K562 (cell line): ENCODE data around the gene SAMD14. TPM values are rescaled to one million over a fixed set of nuclear protein-coding genes. Genes with fewer than 3 reads are reported as not detected.
A peak's percentile ranks its signal among the peaks of the same experiment; 100 is the strongest.

Experiments used
- ATAC-seq: fragments of 200-7000 bp; cut with Tn5 transposase; 3 replicates; pipeline ENCODE4 v1.9.1; 2020; ENCODE audit warnings: moderate library complexity
- BruUV-seq: library from RNA; stranded (reverse); fragments of 400-500 nt; replicated peaks from 2 replicates; lab custom pipeline; 2021; lab: Mats Ljungman, UMichigan
- CTCF ChIA-PET: fragments of 300-600 bp; formaldehyde crosslinking; extraction: SDS; loops from one replicate; lab custom pipeline; 2021; ENCODE audit warnings: low intra/inter-chr PET ratio; lab: Yijun Ruan, JAX
- POLR2A ChIA-PET: fragments of 300-600, 350-650 bp; sonication (Branson Sonifier 250); formaldehyde crosslinking; extraction: SDS; loops from one replicate; lab custom pipeline; 2021; ENCODE audit warnings: antibody characterized with exemption, inconsistent platforms; lab: Yijun Ruan, JAX
- DNase-seq, 4 experiments: peaks; one replicate each; pipeline versions ENCODE4 v3.0.0 to v3.0.0-alpha.2; 2011 to 2018; ENCODE audit warnings: low spot score in 3 of 4, mixed read lengths in 3 of 4; ENCODE audit errors: extremely low read depth in 1 of 4
- FAIRE-seq: peaks from 2 replicates; lab custom pipeline; 2011; peaks lifted over from hg19 to GRCh38; lab: Jason Lieb, UNC
- H2AFZ ChIP-seq: 2 replicates; pipeline ENCODE4 v1.6.0; 2011; ENCODE audit warnings: low read depth, low read length, control low read depth, inconsistent platforms
- H3K27ac ChIP-seq: fragments of 200-600 bp; 3 replicates; pipeline ENCODE4 v1.8.0; 2011; ENCODE audit warnings: low read depth, mild to moderate bottlenecking, control low read depth, inconsistent platforms, low read length, moderate library complexity, mixed read lengths; ENCODE audit errors: extremely low read depth
- H3K27me3 ChIP-seq, 2 experiments: fragments of 300-600 bp in 1 of 2; 2 replicates in 1 of 2; 3 replicates in 1 of 2; pipeline versions ENCODE4 v1.6.0 to v1.8.0; 2011; ENCODE audit warnings: inconsistent platforms in 2 of 2, low read length in 2 of 2, mild to moderate bottlenecking in 1 of 2, mixed read lengths in 1 of 2, moderate library complexity in 1 of 2; ENCODE audit not compliant: control insufficient read depth in 2 of 2, insufficient read depth in 2 of 2
- H3K36me3 ChIP-seq: fragments of 300-600 bp; 3 replicates; pipeline ENCODE4 v1.8.0; 2011; ENCODE audit warnings: mild to moderate bottlenecking, low read length, inconsistent platforms; ENCODE audit not compliant: control insufficient read depth, insufficient read depth
- H3K4me1 ChIP-seq, 2 experiments: fragments of 200-600 bp in 1 of 2; replicated peaks in 1 of 2; 2 replicates in 1 of 2; 3 replicates in 1 of 2; pipeline versions ENCODE4 v1.5.1 to v1.8.0; 2011; ENCODE audit warnings: inconsistent platforms in 2 of 2, low read length in 2 of 2, mild to moderate bottlenecking in 1 of 2, mixed read lengths in 1 of 2, moderate library complexity in 1 of 2; ENCODE audit not compliant: control insufficient read depth in 2 of 2, insufficient read depth in 2 of 2
- H3K4me2 ChIP-seq: 2 replicates; pipeline ENCODE4 v1.6.1; 2011; ENCODE audit warnings: low read length, control low read depth, inconsistent platforms, mixed read lengths; ENCODE audit not compliant: insufficient read depth
- H3K4me3 ChIP-seq: fragments of 200-600 bp; sonication (generic), shearing (Covaris generic); 2 replicates; pipeline ENCODE4 v1.5.1; 2016; ENCODE audit warnings: control low read depth, inconsistent platforms
- H3K79me2 ChIP-seq: fragments of 200-600 bp; 3 replicates; pipeline ENCODE4 v1.8.0; 2011; ENCODE audit warnings: low read length, inconsistent platforms; ENCODE audit not compliant: control insufficient read depth, insufficient read depth
- H3K9ac ChIP-seq, 2 experiments: 2 replicates each; pipeline versions ENCODE4 v1.6.0 to v1.6.1; 2011; ENCODE audit warnings: low read depth in 2 of 2, low read length in 2 of 2, control low read depth in 1 of 2, inconsistent platforms in 1 of 2, mild to moderate bottlenecking in 1 of 2, mixed read lengths in 1 of 2; ENCODE audit not compliant: insufficient read depth in 1 of 2
- H3K9me1 ChIP-seq: one replicate; pipeline ENCODE4 v1.6.0; 2011; ENCODE audit warnings: inconsistent platforms, mild to moderate bottlenecking, low read length, moderate library complexity; ENCODE audit not compliant: control insufficient read depth, insufficient read depth
- H3K9me3 ChIP-seq: replicated peaks from 2 replicates; pipeline ENCODE4 v1.5.1; 2011; ENCODE audit warnings: low read depth, low read length, inconsistent platforms; ENCODE audit not compliant: control insufficient read depth, insufficient read depth
- H4K20me1 ChIP-seq: replicated peaks from 2 replicates; pipeline ENCODE4 v1.6.1; 2011; ENCODE audit warnings: low read length, inconsistent platforms, mixed read lengths; ENCODE audit not compliant: control insufficient read depth, insufficient read depth
- ADNP ChIP-seq: fragments of 200-800 bp; sonication (Bioruptor generic); IDR thresholded peaks from 2 replicates; pipeline ENCODE4 v1.6.1; 2016; ENCODE audit warnings: missing genetic modification characterization, missing compliant biosample characterization
- ATF3 ChIP-seq, 2 experiments: fragments of 450-650 bp in 1 of 2; sonication (generic) in 1 of 2; formaldehyde crosslinking in 1 of 2; IDR thresholded peaks in 1 of 2; conservative IDR thresholded peaks in 1 of 2; 2 replicates each; pipeline versions ENCODE4 v1.6.1 to v1.8.1; 2016 to 2023; ENCODE audit warnings: mild to moderate bottlenecking in 2 of 2, moderate library complexity in 2 of 2, inconsistent platforms in 1 of 2, missing genetic modification reagents in 1 of 2
- ATF4 ChIP-seq: fragments of 450-650 bp; formaldehyde crosslinking; IDR thresholded peaks from 2 replicates; pipeline ENCODE4 v1.4.0; 2022; ENCODE audit warnings: mild to moderate bottlenecking, moderate library complexity
- BCOR ChIP-seq: fragments of 450-650 bp; IDR thresholded peaks from 2 replicates; pipeline ENCODE4 v1.6.1; 2016
- ETV6 ChIP-seq, 3 experiments: fragments of 150-350 bp in 1 of 3; sonication (generic) in 1 of 3; formaldehyde crosslinking in 1 of 3; IDR thresholded peaks; 2 replicates each; pipeline versions ENCODE4 v1.6.1 to v1.8.0; 2014 to 2022; ENCODE audit warnings: borderline replicate concordance in 2 of 3, low read depth in 2 of 3, antibody characterized with exemption in 1 of 3, low read length in 1 of 3, mild to moderate bottlenecking in 1 of 3, missing genetic modification reagents in 1 of 3
- FOSL1 ChIP-seq: fragments of 200-800 bp; sonication (Bioruptor generic); conservative IDR thresholded peaks from 2 replicates; pipeline ENCODE4 v1.6.1; 2016; ENCODE audit warnings: missing genetic modification characterization, missing compliant biosample characterization
- HDAC2 ChIP-seq: fragments of 450-650 bp; IDR thresholded peaks from 2 replicates; pipeline ENCODE4 v1.6.1; 2016; ENCODE audit warnings: mild to moderate bottlenecking
- HDAC8 ChIP-seq: fragments of 450-650 bp; IDR thresholded peaks from 2 replicates; pipeline ENCODE4 v1.6.1; 2016; ENCODE audit warnings: mild to moderate bottlenecking, missing genetic modification characterization, moderate library complexity, missing compliant biosample characterization
- KDM1A ChIP-seq, 2 experiments: fragments of 450-650 bp; IDR thresholded peaks; 2 replicates each; pipeline ENCODE4 v1.6.1; 2016; ENCODE audit warnings: mild to moderate bottlenecking in 2 of 2
- MYNN ChIP-seq, 2 experiments: sonication (generic); formaldehyde crosslinking in 1 of 2; IDR thresholded peaks; 2 replicates each; pipeline versions ENCODE4 v1.5.0 to v1.6.1; 2016 to 2020; ENCODE audit warnings: antibody characterized with exemption in 1 of 2, missing genetic modification reagents in 1 of 2
- NR4A1 ChIP-seq, 2 experiments: fragments of 250-450 bp in 1 of 2; fragments of 450-650 bp in 1 of 2; sonication (Bioruptor Pico) in 1 of 2; IDR thresholded peaks; 2 replicates each; pipeline versions ENCODE4 v1.4.0 to v1.6.1; 2016 to 2020; ENCODE audit warnings: mild to moderate bottlenecking in 2 of 2, missing compliant biosample characterization in 1 of 2, missing genetic modification characterization in 1 of 2, moderate library complexity in 1 of 2
- RAD51 ChIP-seq: fragments of 450-650 bp; IDR thresholded peaks from 2 replicates; pipeline ENCODE4 v1.7.1; 2016; ENCODE audit warnings: low read depth, mild to moderate bottlenecking, borderline replicate concordance
- RCOR1 ChIP-seq, 2 experiments: IDR thresholded peaks; 2 replicates each; pipeline ENCODE4 v1.6.1; 2012; ENCODE audit warnings: low read depth in 2 of 2, low read length in 2 of 2, borderline replicate concordance in 1 of 2, improper control_type of control experiment in 1 of 2
- RFX5 ChIP-seq: IDR thresholded peaks from 2 replicates; pipeline ENCODE4 v1.6.1; 2011; ENCODE audit warnings: low read depth, mild to moderate bottlenecking, improper control_type of control experiment, low read length
- SREBF1 ChIP-seq: fragments of 150-350 bp; IDR thresholded peaks from 2 replicates; pipeline ENCODE4 v1.6.1; 2014; ENCODE audit warnings: antibody characterized with exemption, low read depth, low read length, borderline replicate concordance
- TAF9B ChIP-seq: fragments of 450-650 bp; IDR thresholded peaks from 2 replicates; pipeline ENCODE4 v1.6.1; 2018; ENCODE audit warnings: mild to moderate bottlenecking; ENCODE audit not compliant: partially characterized antibody
- TGIF2 ChIP-seq: sonication (generic); formaldehyde crosslinking; IDR thresholded peaks from 2 replicates; pipeline ENCODE4 v1.8.1; 2022; ENCODE audit warnings: mild to moderate bottlenecking, missing genetic modification reagents, moderate library complexity
- THAP7 ChIP-seq: fragments of 250-450 bp; sonication (Bioruptor Pico); IDR thresholded peaks from 2 replicates; pipeline ENCODE4 v1.5.0; 2021
- THRAP3 ChIP-seq: fragments of 450-650 bp; IDR thresholded peaks from 2 replicates; pipeline ENCODE4 v1.6.1; 2016; ENCODE audit warnings: mild to moderate bottlenecking, inconsistent platforms, borderline replicate concordance
- ZNF224 ChIP-seq: sonication (generic); formaldehyde crosslinking; IDR thresholded peaks from 2 replicates; pipeline ENCODE4 v1.8.0; 2022; ENCODE audit warnings: mild to moderate bottlenecking, missing genetic modification reagents
- ZNF23 ChIP-seq: fragments of 250-450 bp; sonication (Bioruptor Pico); IDR thresholded peaks from 2 replicates; pipeline ENCODE4 v1.4.0; 2020; ENCODE audit warnings: mild to moderate bottlenecking
- WGBS: fragments of 100-300 bp; shearing (Covaris generic); methylation state at CpG from one replicate; pipeline ENCODE4 v1.1.6; 2016; ENCODE audit warnings: low coverage, mixed read lengths; ENCODE audit not compliant: insufficient coverage; ENCODE audit errors: missing lambda C conversion rate; 5-methylcytosine and 5-hydroxymethylcytosine counted together
- in situ Hi-C: fragments of 300-500 bp; cut with MboI; formaldehyde crosslinking; loops from 4 replicates; pipeline ENCODE4 v1.15.0; 2018; ENCODE audit warnings: inconsistent platforms, mixed read lengths
- intact Hi-C: fragments of 100-400 bp; cut with micrococcal nuclease; formaldehyde crosslinking; loops from 2 replicates; pipeline ENCODE4 v1.14.2; 2022
- polyA plus RNA-seq, 8 experiments: library from polyadenylated mRNA; depleted of rRNA in 4 of 8; stranded (reverse) in 5 of 8; unstranded in 3 of 8; fragments of >200 nt; fragmentation: Nextera tagmentation in 2 of 8; fragmentation: Illumina TruSeq in 1 of 8; extraction: Ambion mirVana in 2 of 8; extraction: Trizol in 1 of 8; gene quantifications; 2 replicates each; pipeline versions ENCODE4 v1.2.1 to v1.2.3, GENCODE V29; 2011 to 2014; ENCODE audit warnings: inconsistent platforms in 1 of 8, missing spikeins in 1 of 8
- total RNA-seq, 7 experiments: library from RNA; depleted of rRNA in 6 of 7; stranded (reverse); fragments of >200 nt in 6 of 7; fragmentation: Illumina TruSeq in 2 of 7; extraction: Trizol in 2 of 7; gene quantifications; 2 replicates each; pipeline versions ENCODE4 v1.2.1 to v1.2.3, GENCODE V29; 2011 to 2021; ENCODE audit warnings: low replicate concordance in 1 of 7

Gene SAMD14
- total and polyA plus RNA-seq, 9 of the 15 experiments (the other 6 are each of a cell fraction or from before 2014, with no cell fraction given), result 0.04 to 0.07 TPM; not detected in 7

- WGBS, result 22% methylated on average over 2 of the region's 2 CpGs
- Histone ChIP-seq H3K4me3 (no peak overlapping the region), H3K27ac (no peak overlapping the region), H3K79me2 (no peaks in the 10 kb centered on the region), H3K4me2 (no peak overlapping the region), H3K27me3 (peaks cover 0 to 7% of the 10 kb centered on the region in 2 experiments; a peak in 1 of 5 replicates), H2AFZ (no peak overlapping the region), H3K9me1 (no peaks in the 10 kb centered on the region), H3K9me3 (no peaks in the 10 kb centered on the region), H4K20me1 (no peaks in the 10 kb centered on the region; the same call in 1 of the 2 replicates), H3K9ac (no peak overlapping the region), H3K36me3 (no peaks in the 10 kb centered on the region), H3K4me1 (peaks cover 10 to 32% of the 10 kb centered on the region in 2 experiments; a peak in 3 of 5 replicates)
- ATAC-seq, result no peak
- intact Hi-C loops (no loop called here), in situ Hi-C loops (no loop called here)
- no peak for FAIRE-seq
- BruUV-seq, result no TSS peak
- POLR2A ChIA-PET, result interaction anchor here (1.5 kb wide), 1 partner anchor 11 kb away, joined by 3 read pairs; no protein-coding TSS in a partner anchor
- CTCF ChIA-PET, result no interaction called here
- no peak for DNase-seq
- TF ChIP-seq BCOR (peak; percentile 82), RFX5 (no peak), ADNP (tag) (peak; percentile 53; the same call in 1 of the 2 replicates), ETV6 (IDR thresholded peaks at IDR 0.05; ENCODE audit: borderline replicate concordance in 1 of 2, low read depth in 2 of 2, low read length in 1 of 2) (no peak), ETV6 (CRISPR knock-in tag; IDR thresholded peaks at IDR 0.05; ENCODE audit: borderline replicate concordance) (no peak), ATF3 (IDR thresholded peaks at IDR 0.05) (no peak), ATF3 (CRISPR knock-in tag; conservative IDR thresholded peaks at IDR 0.05) (no peak), TGIF2 (CRISPR knock-in tag) (no peak), THAP7 (CRISPR knock-in tag) (no peak), TAF9B (no peak), HDAC8 (tag) (no peak), MYNN (IDR thresholded peaks at IDR 0.05) (no peak), MYNN (CRISPR knock-in tag; IDR thresholded peaks at IDR 0.05) (no peak), KDM1A (IDR thresholded peaks at IDR 0.05) (peak; percentile 72 to 79), FOSL1 (tag) (no peak), RCOR1 (IDR thresholded peaks at IDR 0.05; ENCODE audit: borderline replicate concordance in 1 of 2, low read depth in 2 of 2, low read length in 2 of 2) (peak in 1 of 2 experiments; percentile 53; a peak in 1 of 4 replicates), NR4A1 (CRISPR knock-in tag; IDR thresholded peaks at IDR 0.05) (no peak), NR4A1 (tag; IDR thresholded peaks at IDR 0.05) (no peak), HDAC2 (peak; percentile 27; the same call in 1 of the 2 replicates), ATF4 (no peak), RAD51 (no peak), THRAP3 (no peak), ZNF23 (CRISPR knock-in tag) (no peak), ZNF224 (no peak), SREBF1 (no peak)
Observed at GRCh38 chr17:50164697-50164988, 34.7 kb upstream of the SAMD14 start.
